Stimulated activated CD8-positive, alpha-beta memory T cell treated with anti-CD3 and anti-CD28 coated beads, Interleukin-7, amount 100 ng/mL, for 1 hour (primary cell): ENCODE results near the gene FXR1.
"Not testable (repeated sequence)": the region's sequence is repeated elsewhere in the genome, so short reads cannot be mapped to it uniquely, and the experiment has no call there.

Experiments used
- DNase-seq, 2 donors: peaks; one replicate each; pipeline ENCODE4 v3.0.0-alpha.2; 2020; ENCODE audit warnings: low read depth in 2 of 2

FXR1 gene

DNA sequence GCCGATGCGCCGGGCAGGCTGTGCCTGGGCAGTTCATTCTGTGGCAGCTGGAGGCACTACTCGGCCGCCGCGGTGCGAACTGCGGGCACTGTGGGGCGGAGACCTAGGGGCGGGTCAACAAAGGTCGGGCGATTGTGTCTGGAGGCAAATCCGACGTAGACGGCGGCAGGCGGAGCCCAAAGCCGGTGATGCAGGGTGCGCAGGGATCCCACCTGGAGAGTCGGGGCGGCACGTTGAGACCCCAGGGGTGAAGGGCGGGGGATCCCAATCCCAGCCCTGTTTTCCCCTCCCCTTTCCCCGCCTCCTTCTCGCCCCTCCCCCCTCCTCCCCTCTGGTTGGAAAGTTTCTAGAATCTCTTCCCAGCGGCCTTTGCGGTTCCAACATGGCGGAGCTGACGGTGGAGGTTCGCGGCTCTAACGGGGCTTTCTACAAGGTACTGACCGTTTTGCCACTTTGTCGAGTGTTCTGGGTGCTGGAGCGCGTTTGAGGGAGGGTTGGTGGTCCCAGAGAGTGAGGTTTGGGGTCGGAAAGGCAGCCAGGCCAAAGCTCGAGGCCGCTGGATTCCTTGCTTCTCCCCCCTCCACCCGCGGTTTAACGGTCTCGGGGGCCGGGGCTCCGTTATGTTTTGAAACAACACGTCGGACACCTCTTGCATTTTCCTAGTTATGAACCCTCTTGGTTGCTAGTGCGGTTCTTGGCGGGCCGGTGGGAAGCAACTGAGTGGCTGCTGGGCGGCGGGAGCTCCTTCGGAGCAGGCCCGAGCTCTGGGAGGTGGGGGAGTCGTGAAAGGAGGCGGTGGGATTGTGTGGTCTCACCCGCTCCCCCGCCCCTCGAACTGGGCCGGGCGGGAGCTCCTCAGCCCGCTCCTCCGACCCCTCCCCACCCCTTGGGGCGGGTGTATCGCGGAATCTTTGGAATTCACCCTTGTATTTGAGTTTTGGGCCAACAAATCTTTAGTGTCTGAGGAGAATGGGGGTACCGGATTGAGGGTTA lies at the start of gene FXR1:
Gene FXR1 (plus strand): TSS at position 367 of the 993 bp plus-strand sequence. CDS start 16 bp downstream, at position 383.
- peak; percentile 74 to 79 for DNase-seq

DNA sequence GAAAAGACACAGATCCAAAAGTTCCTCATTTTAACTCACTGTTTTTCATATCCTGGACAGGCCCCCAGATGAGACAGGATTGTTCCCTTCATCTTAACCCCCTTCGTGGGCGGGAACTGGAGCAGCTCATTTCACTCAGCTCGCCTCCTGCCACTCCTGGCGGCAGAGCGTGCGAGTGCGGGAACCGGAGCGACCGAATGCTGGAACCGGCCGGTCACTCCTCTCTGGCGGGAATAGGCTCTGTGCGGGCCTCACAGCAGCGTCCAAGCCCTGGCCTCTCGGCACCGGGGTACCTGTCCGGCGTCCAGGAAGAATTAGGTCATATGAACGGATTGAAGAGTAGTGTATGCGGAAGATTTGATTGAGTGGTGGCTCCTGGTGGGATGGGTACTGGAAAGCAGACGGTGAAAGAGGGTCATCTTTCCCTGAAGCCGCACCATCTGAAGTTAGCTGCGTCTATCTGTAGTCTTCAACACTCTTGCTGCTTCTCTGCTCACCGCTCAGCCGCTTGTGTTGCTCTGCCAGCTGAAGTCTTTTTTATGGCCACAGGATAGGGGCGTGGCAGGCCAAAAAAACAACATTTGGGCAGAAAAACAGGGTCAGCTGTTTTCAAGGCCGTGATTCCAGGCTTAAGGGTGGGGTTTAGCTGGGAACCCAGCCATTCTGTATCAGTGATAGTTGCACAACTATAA lies 42.3 kb upstream of the FXR1 start:
- no peak for DNase-seq

DNA sequence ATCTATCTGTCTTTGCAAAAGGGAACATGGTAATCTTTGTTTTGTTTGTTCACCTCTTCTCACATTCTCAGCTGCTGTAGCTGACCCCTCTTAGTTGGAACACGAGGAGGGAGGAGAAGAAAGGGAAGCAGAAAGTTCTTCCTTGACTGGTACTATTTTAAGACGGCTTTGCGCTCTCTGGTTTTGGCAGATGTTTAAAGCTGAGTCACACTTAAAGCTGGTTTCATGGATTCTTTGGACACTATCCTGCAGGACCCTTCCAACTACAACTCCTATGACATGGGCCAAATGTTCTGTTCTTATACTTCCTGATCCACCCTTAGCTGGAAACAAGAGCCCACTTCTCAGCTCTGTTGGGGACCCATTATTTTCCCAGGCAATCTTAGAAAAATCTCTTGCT lies 40.6 kb upstream of the FXR1 start:
- DNase-seq: no peak

DNA sequence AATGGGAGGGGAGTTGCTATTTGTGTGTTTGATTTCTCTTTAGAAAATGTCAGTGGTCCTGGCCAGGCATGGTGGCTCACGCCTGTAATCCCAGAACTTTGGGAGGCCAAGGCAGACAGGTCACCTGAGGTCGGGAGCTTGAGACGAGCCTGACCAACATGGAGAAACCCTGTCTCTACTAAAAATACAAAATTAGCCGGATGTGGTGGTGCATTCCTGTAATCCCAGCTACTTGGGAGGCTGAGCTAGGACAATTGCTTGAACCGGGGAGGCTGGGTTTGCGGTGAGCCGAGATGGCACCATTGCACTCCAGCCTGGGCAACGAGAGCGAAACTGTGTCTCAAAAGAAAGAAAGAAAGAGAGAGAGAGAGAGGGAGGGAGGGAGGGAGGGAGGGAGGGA lies 40.0 kb upstream of the FXR1 start:
- not testable (repeated sequence) for DNase-seq

DNA sequence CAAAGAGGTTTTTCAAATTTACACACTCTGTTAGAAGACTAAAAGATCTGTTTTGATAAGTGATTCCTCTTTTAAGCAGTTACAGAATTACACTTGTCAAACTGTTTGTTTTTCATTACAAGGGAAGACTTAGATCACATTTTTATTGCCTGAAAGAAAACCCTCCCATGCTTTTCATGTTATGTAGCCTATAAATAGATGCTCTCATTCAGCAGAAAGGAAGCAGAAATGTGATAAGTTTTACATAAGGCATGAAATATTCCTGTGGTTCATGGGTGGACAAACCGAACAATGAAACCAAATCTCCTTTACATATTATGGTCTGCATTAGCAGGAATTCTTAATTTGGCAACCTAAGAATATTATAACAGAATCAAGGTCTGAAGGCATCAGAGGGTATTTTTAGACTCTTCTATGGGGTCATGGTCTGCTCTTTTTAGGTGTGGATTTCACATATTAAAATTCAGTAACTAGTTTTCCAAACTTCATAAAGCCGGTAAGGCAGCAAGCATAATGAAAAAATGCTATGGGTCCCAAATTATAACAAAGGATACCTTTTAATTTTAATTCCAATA lies 37.3 kb upstream of the FXR1 start:
- no peak for DNase-seq

DNA sequence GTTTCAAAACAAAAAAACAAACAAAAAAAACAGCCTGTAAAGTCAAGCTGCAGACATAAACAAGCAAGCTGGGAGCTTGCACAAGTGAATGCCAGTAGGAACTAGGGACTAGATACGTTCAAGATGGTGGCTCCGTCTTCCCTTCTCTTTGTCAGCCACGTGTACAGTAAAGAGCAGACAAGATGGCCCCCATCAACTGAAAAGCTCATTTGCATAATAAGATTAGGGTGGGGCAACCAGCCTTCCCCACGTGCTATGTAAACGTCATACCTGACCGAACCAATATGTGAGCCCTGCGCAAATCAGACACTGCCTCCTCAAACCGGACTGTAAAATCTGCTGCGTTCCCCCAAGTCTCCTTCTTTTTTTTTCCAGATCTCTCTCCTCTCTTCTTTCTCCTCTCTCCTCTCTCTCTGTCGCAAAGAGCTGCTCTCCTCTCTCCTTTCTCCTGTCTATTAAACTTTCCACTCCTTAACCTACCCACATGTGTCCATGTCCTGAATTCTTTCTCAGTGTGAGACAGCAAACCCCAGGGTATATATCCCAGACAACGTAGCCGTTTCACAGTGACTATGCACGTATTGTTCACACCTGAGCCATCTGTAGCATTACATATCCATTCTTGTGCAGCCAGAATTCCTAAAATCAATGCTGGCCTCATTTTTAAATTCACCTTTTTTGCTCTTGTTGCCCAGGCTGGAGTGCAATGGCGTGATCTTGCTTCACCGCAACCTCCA lies 31.2 kb upstream of the FXR1 start:
- no peak for DNase-seq

DNA sequence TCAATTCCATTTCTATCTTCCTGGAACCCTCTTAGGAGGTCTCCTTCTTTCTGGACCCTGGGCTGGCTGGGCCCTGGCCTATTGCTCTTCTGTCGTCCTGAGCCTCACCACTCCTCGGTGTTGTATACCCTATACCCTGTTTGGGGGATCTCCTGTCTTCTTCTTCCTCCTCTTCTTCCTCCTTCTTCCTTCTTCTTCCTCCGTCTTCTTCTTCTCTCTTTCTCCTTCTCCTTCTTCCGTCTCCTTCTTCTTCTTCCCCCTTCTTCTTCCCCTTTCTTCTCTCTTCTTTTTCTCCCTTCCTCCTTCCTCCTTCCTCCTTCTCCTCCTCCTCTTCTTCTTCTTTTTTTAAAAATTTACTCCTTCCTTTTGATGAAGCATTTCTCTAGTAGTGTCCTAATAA lies 30.4 kb upstream of the FXR1 start:
- DNase-seq: no peak

DNA sequence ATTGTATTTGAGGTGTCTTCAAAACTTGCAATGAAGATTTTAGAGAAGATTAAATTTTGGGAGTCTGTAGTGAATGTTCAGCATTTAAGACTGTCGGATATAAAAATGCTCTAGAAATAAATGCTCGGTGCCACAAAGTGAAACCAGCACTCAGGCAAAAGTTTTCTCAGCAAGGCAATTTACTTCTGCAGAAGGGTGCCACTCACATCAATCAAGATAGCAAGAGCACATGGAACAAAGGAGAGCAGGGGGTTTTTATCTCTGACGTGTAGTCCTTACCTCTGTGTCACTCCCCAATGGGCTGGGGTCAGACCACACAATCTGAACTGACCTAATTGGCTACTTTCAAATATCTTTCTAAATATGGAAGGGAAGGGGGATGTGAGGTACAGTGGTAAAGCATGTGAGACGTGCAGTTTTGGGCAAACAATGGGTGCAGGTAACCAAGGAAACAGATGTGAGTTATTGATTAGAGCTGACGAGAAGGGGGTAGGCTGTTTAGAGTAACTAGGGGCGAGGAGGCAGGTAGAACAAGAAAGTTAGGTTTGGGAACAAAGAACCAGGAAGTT lies 23.4 kb upstream of the FXR1 start:
- no peak for DNase-seq

DNA sequence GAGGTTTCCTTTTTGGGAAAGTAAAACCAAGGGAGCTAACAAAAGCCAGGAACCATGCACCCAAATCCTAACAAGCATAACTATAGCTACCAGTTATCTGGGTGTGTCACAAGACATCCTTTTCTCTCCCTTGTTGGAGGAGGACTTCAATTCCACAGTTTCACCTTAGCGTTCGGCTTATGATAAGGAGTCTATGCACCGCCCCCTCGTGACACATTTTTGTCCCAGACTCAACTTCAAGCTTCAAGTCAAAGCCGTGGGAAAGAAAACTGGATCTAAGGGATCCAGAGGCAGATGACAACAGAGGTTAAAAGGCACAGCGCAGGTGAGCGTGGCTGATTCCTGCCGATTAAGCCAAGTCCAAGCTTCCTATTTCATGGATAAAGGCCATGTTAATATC lies 13.9 kb upstream of the FXR1 start:
- no peak for DNase-seq

DNA sequence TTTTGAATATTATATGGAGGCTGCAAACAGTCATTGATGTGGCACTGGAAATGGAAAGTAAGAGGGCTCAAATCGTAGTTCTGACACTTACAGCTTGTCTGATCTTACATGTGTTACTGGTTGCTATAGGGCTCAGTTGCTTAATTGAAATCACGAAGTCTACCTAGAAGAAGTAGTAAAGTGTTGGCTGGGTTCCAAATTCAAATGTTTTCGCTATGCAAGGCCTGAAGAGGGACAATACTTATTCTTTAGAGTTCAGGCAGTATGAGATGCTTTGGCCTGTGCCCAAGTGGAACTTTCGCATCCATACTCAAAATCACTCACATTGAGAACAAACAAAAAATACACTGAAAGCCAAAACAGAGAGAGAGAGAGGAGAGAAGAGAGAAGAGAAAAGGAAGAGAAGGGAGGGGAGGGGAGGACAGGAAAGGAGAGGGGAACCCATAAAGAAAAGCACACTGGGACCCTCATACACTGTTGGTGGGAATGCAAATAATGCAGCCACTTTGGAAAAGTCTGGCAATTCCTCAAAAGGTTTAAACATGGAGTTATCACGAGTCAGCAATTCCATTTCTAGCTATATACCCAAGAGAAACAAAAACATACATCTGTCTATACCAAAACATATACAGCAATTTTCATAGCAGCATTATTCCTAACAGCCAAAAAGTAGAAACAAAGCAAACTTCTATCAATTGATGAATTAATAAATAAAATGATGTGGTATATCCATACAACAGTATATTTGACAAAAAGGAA lies 2.9 kb upstream of the FXR1 start:
- no peak for DNase-seq

DNA sequence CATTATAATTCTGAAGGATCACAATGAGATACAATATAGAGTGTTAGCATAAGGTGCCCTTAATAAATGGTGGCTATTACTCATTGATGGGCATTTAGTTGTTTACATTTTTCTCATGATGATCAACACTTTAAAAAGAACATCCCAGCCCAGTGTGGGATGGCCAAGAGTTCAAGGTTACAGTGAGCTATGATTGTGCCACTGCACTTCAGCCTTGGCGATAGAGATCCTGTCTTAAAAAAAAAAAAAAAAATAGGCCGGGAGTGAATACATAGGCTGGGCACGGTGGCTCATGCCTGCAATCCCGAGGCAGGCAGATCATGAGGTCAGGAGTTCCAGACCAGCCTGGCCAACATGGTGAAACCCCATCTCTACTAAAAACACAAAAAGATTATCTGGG lies 1.6 kb upstream of the FXR1 start:
- no peak for DNase-seq

DNA sequence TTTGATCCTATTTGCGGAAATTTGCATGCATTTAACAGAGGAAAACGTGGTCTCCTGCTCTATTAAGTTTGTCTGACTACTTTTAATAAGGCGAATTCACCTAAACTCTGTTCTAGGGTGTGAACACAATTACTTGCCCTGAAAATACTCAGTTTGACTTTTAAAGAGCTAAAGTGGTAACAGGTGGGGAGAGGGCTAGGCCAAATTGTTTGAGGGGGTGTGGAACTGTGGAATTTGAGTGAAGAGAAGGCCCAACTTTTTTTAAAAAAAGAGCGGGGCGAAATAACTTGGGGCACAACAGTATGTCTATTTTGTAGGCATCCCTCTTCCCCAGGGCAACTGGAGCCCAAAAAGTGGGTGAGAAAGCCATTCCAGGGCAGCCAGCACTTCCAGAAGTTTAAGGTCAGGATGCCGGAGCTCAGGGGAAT lies 580 bp upstream of the FXR1 start:
- DNase-seq: no peak

DNA sequence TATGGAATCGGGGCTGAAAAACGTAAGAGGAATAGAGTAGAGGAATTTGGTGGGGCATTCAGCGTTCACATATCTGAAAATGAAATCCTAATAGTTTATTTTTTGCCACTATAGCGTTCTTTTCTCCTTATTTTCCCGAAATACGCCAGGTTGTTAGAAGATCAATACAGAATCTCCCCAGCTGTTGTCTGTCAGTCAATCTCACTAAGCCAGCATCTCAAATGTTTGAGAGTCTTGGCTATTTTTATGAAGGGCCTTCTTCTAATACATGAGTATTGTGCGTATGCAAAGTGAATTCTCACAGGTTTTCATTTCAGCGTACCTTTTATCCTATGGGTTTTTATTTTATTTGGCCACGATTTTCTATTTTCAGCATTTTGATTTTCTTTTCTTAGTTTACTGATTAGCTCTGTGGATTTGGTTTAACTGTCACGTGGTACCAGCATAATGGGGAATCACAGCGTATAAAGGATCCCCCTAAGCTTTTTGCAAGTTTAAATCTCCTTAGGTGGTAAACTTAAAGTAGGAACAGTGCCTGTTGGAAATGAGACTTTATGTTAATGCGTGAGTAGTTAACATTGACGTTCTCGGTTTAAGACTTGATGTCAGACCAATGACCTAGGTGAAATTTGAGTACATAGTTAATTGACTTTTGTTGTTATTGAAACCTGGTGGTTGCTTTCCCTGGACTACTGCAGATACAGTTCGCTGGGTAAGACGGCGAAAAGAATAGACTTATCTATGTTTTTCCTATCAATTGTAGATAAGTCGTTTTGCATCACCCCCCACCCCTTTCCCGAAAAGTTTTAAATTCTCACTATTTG lies 1.3 kb downstream of the FXR1 start:
- no peak for DNase-seq

DNA sequence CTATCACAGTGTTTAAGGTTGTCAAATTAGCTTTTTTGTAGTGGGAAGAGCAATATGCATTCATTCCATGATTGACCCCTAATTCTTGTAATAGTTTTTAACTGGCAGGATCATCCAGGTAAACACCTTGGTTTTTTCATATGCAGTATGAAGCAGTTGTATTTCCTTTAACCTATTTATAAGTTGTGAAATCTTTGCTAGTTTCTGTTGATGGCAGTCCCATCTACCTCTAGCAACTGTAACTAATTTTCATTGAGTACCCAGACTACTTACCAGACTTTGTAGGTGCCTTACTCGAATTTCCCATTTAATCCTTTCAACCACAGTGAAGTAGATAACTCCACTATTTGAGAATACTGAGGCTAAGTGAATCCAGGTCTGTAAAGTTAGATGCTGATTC lies 6.1 kb downstream of the FXR1 start:
- DNase-seq: no peak

DNA sequence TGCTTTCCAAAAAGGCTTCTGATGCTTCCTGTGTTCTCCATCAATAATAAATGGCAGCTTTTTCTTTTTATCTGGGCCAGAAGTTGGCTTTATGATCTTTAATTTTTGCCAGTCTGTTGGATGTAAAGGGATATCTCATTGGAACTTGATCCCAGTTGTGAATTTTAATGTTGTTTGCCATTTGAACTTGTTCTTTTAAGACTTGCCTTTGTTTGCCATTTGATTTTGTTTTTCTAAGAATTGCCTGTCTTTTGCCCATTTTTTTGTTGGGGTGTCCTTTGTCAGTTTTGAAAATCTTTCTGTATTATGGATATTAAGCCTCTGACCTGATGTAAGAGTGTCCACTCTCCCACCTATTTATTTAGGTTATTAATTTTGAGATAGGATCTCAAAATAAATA lies 9.8 kb downstream of the FXR1 start:
- no peak for DNase-seq

DNA sequence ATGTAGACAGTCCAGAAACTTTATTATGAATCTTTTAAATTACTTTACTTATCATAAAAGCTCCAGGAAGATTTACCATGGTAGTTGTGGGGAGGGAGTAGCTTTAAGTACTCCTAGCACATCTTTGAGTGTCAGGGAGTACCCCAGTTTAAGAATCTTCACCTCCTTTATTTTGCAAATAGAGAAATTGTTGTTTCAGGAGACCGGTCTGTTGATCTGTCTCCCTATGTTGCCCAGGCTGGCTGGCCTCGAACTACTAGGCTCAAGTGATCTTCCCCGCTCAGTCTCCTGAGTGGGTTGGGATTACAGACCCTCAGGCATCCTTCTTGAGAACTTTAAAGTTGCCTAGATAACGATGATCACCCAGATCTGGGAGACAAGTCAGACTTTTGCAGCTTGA lies 11.1 kb downstream of the FXR1 start:
- DNase-seq: no peak

DNA sequence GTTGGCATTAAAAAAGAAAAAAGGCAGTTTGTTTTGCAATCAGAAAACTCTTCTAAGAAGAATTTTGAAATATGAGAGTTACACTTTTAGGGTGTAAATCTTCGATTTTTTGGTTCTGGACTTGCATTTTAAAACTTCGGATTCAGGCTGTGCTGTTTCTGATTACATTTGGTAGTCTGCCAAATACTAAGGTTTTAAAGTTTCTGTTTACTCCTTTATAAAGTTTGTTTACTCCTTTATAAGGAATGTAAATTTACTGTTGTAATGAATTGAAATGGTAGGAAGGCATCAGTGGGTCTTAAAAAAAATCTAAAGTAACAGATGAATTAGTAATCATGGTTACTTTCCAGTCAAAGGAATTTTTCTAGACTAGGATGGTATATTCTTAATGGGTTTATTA lies 14.1 kb downstream of the FXR1 start:
- no peak for DNase-seq

DNA sequence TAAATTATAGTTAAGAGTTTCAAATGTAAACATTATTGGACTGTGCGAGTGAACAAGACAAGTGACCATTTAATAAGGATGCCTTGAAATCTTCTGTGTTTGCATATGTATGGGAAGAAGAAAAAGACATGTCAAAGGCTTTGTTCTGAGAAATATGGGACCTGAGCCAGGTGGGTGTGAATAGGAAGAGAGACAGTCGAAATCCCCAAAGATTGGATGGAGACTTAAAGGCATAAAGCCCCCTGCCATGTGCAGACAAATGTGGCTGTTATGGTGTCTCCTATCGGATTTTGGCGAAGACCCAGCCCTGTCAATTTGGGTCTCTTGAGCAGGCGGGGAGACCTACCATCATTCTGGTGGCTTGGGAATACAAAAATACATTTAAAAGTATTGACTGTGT lies 16.9 kb downstream of the FXR1 start:
- no peak for DNase-seq

DNA sequence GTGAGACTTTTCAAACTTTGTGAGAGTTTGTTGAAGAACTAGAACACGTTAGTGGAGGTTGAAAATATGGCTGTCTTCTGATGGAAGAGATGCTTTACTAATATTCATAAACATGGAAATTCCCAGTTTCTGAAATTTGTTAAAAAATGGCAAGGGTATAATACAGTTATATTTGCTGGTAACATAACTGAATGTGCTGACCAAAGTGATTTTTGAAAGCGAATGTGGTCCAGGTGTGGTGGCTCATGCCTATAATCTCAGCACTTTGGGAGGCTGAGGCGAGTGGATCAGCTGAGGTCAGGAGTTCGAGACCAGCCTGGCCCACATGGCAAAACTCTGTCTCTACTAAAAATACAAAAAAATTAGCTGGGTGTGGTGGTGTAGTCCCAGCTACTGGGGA lies 18.1 kb downstream of the FXR1 start:
- DNase-seq: no peak

DNA sequence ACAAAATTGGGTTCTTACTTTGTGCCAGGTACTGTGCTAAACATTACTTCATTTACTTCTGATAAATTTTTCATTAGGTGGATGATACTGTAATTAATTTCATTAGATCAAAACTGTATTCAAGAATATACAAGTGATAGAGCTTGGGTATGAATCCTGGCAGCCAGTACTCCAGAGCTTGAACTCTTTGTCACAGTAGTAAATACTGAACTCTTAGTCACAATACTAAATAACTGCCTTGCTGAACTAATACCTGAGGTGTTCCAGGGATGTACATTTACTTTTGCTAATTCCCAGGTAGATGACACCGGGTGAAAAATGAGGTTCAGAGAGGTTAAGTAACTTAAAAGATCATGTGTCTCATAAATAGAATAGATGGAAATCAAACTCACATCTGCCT lies 20.3 kb downstream of the FXR1 start:
- no peak for DNase-seq
